SK-N-SH treated with all-trans-retinoic acid at 6 μM for 48 hours (cell line): ENCODE results near the gene ANKRD49.

Experiments used
- ARNTL ChIP-seq: fragments of 450-650 bp; formaldehyde crosslinking; IDR thresholded peaks from 2 replicates; pipeline ENCODE4 v1.5.0; 2020; ENCODE audit warnings: low read depth, mild to moderate bottlenecking, moderate library complexity, borderline replicate concordance
- BACH2 ChIP-seq: fragments of 250-450 bp; sonication (Bioruptor Pico); IDR thresholded peaks from 2 replicates; pipeline ENCODE4 v1.9.0; 2021; ENCODE audit warnings: mild to moderate bottlenecking, borderline replicate concordance
- ISL1 ChIP-seq: fragments of 250-450 bp; sonication (Bioruptor Pico); IDR thresholded peaks from 2 replicates; pipeline ENCODE4 v2.1.2; 2022; ENCODE audit warnings: mild to moderate bottlenecking, moderate library complexity
- SNAI2 ChIP-seq: fragments of 250-450 bp; sonication (Bioruptor Pico); IDR thresholded peaks from 2 replicates; pipeline ENCODE4 v1.5.0; 2020; ENCODE audit warnings: mild to moderate bottlenecking, moderate library complexity
- TF ChIP-seq, protein P1 (sequence below): fragments of 250-450 bp; sonication (Bioruptor Pico); IDR thresholded peaks from 2 replicates; pipeline ENCODE4 v1.8.0; 2021; ENCODE audit warnings: low read depth, mild to moderate bottlenecking, moderate library complexity, borderline replicate concordance
- TF ChIP-seq, protein P2 (sequence below): fragments of 250-450 bp; sonication (Bioruptor Pico); IDR thresholded peaks from 2 replicates; pipeline ENCODE4 v1.5.1; 2021; ENCODE audit warnings: mild to moderate bottlenecking, moderate library complexity
- TF ChIP-seq, protein P3 (sequence below): fragments of 250-450 bp; sonication (Bioruptor Pico); IDR thresholded peaks from 2 replicates; pipeline ENCODE4 v1.5.0; 2020; ENCODE audit warnings: mild to moderate bottlenecking, moderate library complexity
- TF ChIP-seq, protein P4 (sequence below): fragments of 250-450 bp; sonication (Bioruptor Pico); IDR thresholded peaks from 2 replicates; pipeline ENCODE4 v1.8.0; 2020; ENCODE audit warnings: mild to moderate bottlenecking, moderate library complexity, borderline replicate concordance

DNA sequence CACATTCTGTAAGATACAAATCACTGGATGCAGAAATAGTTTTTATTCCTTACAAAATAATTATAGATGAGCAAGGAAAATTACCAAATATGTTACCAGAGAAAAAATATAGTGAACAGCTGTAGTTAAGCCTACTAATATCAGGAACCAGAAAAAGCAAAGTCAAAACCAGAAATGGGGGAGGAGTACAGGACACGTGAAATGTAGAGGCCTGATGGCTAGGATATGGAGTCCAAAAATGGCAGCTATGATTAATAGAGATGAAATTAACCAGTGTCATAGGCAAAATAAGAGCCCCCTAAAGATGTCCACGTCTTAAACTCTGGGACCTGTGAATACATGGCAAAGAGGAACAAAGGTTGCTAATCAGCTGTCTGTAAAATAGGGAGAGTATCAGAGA lies 34.2 kb upstream of the ANKRD49 start:
- no peak for TF ChIP-seq ARNTL (CRISPR knock-in tag)
- no peak for TF ChIP-seq ISL1 (CRISPR knock-in tag)
- no peak for TF ChIP-seq SNAI2
- no peak for TF ChIP-seq BACH2 (CRISPR knock-in tag)
- TF ChIP-seq, protein P1, sequence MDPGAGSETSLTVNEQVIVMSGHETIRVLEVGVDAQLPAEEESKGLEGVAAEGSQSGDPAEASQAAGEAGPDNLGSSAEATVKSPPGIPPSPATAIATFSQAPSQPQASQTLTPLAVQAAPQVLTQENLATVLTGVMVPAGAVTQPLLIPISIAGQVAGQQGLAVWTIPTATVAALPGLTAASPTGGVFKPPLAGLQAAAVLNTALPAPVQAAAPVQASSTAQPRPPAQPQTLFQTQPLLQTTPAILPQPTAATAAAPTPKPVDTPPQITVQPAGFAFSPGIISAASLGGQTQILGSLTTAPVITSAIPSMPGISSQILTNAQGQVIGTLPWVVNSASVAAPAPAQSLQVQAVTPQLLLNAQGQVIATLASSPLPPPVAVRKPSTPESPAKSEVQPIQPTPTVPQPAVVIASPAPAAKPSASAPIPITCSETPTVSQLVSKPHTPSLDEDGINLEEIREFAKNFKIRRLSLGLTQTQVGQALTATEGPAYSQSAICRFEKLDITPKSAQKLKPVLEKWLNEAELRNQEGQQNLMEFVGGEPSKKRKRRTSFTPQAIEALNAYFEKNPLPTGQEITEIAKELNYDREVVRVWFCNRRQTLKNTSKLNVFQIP (CRISPR knock-in tag): no peak
- TF ChIP-seq, protein P2, sequence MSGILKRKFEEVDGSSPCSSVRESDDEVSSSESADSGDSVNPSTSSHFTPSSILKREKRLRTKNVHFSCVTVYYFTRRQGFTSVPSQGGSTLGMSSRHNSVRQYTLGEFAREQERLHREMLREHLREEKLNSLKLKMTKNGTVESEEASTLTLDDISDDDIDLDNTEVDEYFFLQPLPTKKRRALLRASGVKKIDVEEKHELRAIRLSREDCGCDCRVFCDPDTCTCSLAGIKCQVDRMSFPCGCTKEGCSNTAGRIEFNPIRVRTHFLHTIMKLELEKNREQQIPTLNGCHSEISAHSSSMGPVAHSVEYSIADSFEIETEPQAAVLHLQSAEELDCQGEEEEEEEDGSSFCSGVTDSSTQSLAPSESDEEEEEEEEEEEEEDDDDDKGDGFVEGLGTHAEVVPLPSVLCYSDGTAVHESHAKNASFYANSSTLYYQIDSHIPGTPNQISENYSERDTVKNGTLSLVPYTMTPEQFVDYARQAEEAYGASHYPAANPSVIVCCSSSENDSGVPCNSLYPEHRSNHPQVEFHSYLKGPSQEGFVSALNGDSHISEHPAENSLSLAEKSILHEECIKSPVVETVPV (CRISPR knock-in tag): no peak
- TF ChIP-seq, protein P3, sequence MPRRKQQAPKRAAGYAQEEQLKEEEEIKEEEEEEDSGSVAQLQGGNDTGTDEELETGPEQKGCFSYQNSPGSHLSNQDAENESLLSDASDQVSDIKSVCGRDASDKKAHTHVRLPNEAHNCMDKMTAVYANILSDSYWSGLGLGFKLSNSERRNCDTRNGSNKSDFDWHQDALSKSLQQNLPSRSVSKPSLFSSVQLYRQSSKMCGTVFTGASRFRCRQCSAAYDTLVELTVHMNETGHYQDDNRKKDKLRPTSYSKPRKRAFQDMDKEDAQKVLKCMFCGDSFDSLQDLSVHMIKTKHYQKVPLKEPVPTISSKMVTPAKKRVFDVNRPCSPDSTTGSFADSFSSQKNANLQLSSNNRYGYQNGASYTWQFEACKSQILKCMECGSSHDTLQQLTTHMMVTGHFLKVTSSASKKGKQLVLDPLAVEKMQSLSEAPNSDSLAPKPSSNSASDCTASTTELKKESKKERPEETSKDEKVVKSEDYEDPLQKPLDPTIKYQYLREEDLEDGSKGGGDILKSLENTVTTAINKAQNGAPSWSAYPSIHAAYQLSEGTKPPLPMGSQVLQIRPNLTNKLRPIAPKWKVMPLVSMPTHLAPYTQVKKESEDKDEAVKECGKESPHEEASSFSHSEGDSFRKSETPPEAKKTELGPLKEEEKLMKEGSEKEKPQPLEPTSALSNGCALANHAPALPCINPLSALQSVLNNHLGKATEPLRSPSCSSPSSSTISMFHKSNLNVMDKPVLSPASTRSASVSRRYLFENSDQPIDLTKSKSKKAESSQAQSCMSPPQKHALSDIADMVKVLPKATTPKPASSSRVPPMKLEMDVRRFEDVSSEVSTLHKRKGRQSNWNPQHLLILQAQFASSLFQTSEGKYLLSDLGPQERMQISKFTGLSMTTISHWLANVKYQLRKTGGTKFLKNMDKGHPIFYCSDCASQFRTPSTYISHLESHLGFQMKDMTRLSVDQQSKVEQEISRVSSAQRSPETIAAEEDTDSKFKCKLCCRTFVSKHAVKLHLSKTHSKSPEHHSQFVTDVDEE (CRISPR knock-in tag): no peak
- TF ChIP-seq, protein P4, sequence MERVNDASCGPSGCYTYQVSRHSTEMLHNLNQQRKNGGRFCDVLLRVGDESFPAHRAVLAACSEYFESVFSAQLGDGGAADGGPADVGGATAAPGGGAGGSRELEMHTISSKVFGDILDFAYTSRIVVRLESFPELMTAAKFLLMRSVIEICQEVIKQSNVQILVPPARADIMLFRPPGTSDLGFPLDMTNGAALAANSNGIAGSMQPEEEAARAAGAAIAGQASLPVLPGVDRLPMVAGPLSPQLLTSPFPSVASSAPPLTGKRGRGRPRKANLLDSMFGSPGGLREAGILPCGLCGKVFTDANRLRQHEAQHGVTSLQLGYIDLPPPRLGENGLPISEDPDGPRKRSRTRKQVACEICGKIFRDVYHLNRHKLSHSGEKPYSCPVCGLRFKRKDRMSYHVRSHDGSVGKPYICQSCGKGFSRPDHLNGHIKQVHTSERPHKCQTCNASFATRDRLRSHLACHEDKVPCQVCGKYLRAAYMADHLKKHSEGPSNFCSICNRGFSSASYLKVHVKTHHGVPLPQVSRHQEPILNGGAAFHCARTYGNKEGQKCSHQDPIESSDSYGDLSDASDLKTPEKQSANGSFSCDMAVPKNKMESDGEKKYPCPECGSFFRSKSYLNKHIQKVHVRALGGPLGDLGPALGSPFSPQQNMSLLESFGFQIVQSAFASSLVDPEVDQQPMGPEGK (CRISPR knock-in tag): no peak
